Stimulated activated CD8-positive, alpha-beta memory T cell treated with anti-CD3 and anti-CD28 coated beads, Interleukin-12 subunit alpha, Interleukin-12 subunit beta, amount 100 ng/mL, for 24 hours (primary cell): Measurements from ENCODE around the gene NEGR1.

Experiments used
- DNase-seq: peaks from one replicate; pipeline ENCODE4 v3.0.0-alpha.2; 2020; ENCODE audit errors: extremely low read depth

The NEGR1 gene

DNA sequence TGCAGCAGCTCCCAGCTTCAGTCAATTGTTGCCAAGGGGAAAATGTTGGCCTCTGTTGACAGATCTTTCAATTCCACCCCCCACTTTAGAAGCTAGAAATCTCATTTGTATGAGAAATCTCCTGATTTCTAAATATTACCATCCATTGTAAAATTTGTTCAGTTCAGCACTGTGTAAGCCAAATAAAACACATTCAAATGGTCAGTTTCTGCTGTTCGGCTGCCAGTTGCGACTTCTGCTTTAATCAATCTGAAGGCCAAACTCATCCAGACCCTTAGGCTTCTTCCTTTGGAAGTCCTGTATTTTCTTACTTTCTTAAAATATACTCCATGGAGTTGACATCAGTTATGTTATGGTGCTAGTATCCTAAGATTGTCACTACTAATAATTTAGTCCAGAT is 920.3 kb downstream of the NEGR1 start:
- no peak for DNase-seq

- no peak for DNase-seq
Observed at GRCh38 chr1:71357708-71358107, 924.6 kb downstream of the NEGR1 start.

GRCh38 chr1:71351438-71351837 is 930.9 kb downstream of the NEGR1 start:
- DNase-seq = no peak

DNA sequence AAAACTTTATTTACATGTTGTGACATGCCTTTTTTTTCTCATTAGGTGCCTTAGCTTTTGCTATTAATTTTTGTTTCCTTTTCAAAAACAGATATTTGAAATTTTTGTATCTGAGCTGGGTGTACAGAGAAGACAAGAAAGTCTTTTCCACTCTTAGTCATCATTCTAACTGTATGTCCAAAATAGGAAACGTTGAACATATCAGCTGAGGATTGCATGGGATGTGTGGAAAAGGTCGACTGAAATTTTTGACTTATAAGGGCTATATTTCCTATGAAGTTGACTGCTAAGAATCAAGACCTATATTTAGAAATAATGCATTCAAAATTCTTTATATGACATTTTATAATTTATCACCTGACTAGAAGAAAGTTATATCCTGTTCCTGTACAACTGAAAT is 931.5 kb downstream of the NEGR1 start:
- DNase-seq = no peak

DNA sequence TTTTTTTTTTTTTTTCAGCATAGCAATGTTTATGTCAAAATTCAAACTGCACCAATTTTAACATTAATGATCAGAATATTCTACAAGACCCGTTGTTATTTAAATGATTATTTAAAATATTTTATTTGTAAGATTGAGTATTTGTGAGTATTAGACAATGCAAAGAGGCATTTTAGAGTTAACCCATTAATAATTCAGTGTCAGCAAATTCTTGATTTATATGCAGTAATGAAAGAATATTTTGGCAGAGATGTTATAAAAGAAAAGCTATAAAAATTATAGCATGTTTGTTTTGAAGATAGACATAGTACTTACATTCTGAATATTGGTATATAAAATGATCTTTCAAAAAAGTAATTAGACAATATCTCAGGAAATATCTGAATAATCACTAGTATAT is 932.0 kb downstream of the NEGR1 start:
- DNase-seq = no peak
